HEK293 (cell line): ENCODE data around the gene IFI44L.

Experiments used
- CTCF ChIA-PET: fragments of 350-600 bp; formaldehyde crosslinking; extraction: SDS; loops from one replicate; lab custom pipeline; 2021; ENCODE audit warnings: antibody characterized with exemption; lab: Yijun Ruan, JAX
- POLR2A ChIA-PET: fragments of 300-600 bp; formaldehyde crosslinking; extraction: SDS; loops from one replicate; lab custom pipeline; 2020; ENCODE audit warnings: antibody characterized with exemption, inconsistent platforms; lab: Yijun Ruan, JAX
- H3K27ac ChIP-seq: fragments of 200-500 bp; sonication (Bioruptor generic); 2 replicates; pipeline ENCODE4 v1.5.1; 2014; ENCODE audit warnings: low read depth, low read length, control low read depth, inconsistent platforms; ENCODE audit errors: extremely low read depth
- H3K36me3 ChIP-seq, 2 experiments: fragments of 200-500 bp in 1 of 2; sonication (Bioruptor generic) in 1 of 2; 1 replicate in 1 of 2; 2 replicates in 1 of 2; pipeline ENCODE4 v1.5.1; 2014 to 2017; ENCODE audit warnings: inconsistent platforms in 2 of 2, low read length in 2 of 2; ENCODE audit not compliant: control insufficient read depth in 2 of 2, insufficient read depth in 1 of 2
- H3K4me1 ChIP-seq: fragments of 200-500 bp; sonication (Bioruptor generic); 2 replicates; pipeline ENCODE4 v1.5.1; 2014; ENCODE audit warnings: mild to moderate bottlenecking, low read length, inconsistent platforms; ENCODE audit not compliant: control insufficient read depth, insufficient read depth
- H3K4me3 ChIP-seq: 2 replicates; pipeline ENCODE4 v1.5.1; 2011; ENCODE audit warnings: low read depth, mild to moderate bottlenecking, control low read depth, low read length, moderate library complexity
- H3K9me3 ChIP-seq: fragments of 200-500 bp; sonication (Bioruptor generic); 2 replicates; pipeline ENCODE4 v1.5.1; 2014; ENCODE audit warnings: low read depth, low read length, inconsistent platforms; ENCODE audit not compliant: control insufficient read depth, insufficient read depth
- GFI1B ChIP-seq: fragments of 450-650 bp; formaldehyde crosslinking; IDR thresholded peaks from 2 replicates; pipeline ENCODE4 v1.5.1; 2016; ENCODE audit warnings: missing biosample characterization, missing genetic modification characterization
- GLIS1 ChIP-seq: fragments of 450-650 bp; formaldehyde crosslinking; IDR thresholded peaks from 2 replicates; pipeline ENCODE4 v1.5.1; 2016; ENCODE audit warnings: missing biosample characterization, missing genetic modification characterization
- HOXD13 ChIP-seq: sonication (generic); formaldehyde crosslinking; IDR thresholded peaks from 2 replicates; pipeline ENCODE4 v1.8.0; 2022; ENCODE audit warnings: missing genetic modification reagents, borderline replicate concordance
- KLF16 ChIP-seq: fragments of 450-650 bp; formaldehyde crosslinking; IDR thresholded peaks from 2 replicates; pipeline ENCODE4 v1.5.1; 2017; ENCODE audit warnings: missing biosample characterization, missing genetic modification characterization
- KLF8 ChIP-seq: fragments of 450-650 bp; formaldehyde crosslinking; IDR thresholded peaks from 2 replicates; pipeline ENCODE4 v1.5.1; 2016; ENCODE audit warnings: missing biosample characterization, missing genetic modification characterization
- KLF9 ChIP-seq: fragments of 450-650 bp; formaldehyde crosslinking; IDR thresholded peaks from 2 replicates; pipeline ENCODE4 v1.5.1; 2016; ENCODE audit warnings: missing biosample characterization, missing genetic modification characterization, low read depth
- MEIS1 ChIP-seq: sonication (generic); formaldehyde crosslinking; IDR thresholded peaks from 2 replicates; pipeline ENCODE4 v1.8.1; 2022; ENCODE audit warnings: missing genetic modification reagents, mild to moderate bottlenecking, borderline replicate concordance
- MYNN ChIP-seq: fragments of 450-650 bp; formaldehyde crosslinking; IDR thresholded peaks from 2 replicates; pipeline ENCODE4 v1.5.1; 2016; ENCODE audit warnings: missing biosample characterization, missing genetic modification characterization, borderline replicate concordance
- WT1 ChIP-seq: fragments of 450-650 bp; formaldehyde crosslinking; IDR thresholded peaks from 2 replicates; pipeline ENCODE4 v1.5.1; 2016; ENCODE audit warnings: missing biosample characterization, missing genetic modification characterization
- ZBTB7A ChIP-seq: fragments of 450-650 bp; formaldehyde crosslinking; IDR thresholded peaks from 2 replicates; pipeline ENCODE4 v1.5.1; 2016; ENCODE audit warnings: low read depth, missing biosample characterization, missing genetic modification characterization
- ZNF16 ChIP-seq: fragments of 450-650 bp; formaldehyde crosslinking; IDR thresholded peaks from 2 replicates; pipeline ENCODE4 v1.5.1; 2016; ENCODE audit warnings: low read depth, missing biosample characterization, missing genetic modification characterization
- ZNF311 ChIP-seq: fragments of 450-650 bp; formaldehyde crosslinking; IDR thresholded peaks from 2 replicates; pipeline ENCODE4 v1.5.1; 2017; ENCODE audit warnings: missing biosample characterization, missing genetic modification characterization, borderline replicate concordance
- ZNF423 ChIP-seq: fragments of 450-650 bp; formaldehyde crosslinking; IDR thresholded peaks from 2 replicates; pipeline ENCODE4 v1.5.1; 2016; ENCODE audit warnings: missing biosample characterization, missing genetic modification characterization
- ZNF426 ChIP-seq: fragments of 450-650 bp; formaldehyde crosslinking; IDR thresholded peaks from 2 replicates; pipeline ENCODE4 v1.5.1; 2017; ENCODE audit warnings: missing biosample characterization, missing genetic modification characterization, mild to moderate bottlenecking, inconsistent platforms, moderate library complexity
- ZNF473 ChIP-seq: fragments of 450-650 bp; formaldehyde crosslinking; IDR thresholded peaks from 2 replicates; pipeline ENCODE4 v1.5.1; 2017; ENCODE audit warnings: missing biosample characterization, missing genetic modification characterization
- ZNF48 ChIP-seq: fragments of 450-650 bp; formaldehyde crosslinking; IDR thresholded peaks from 2 replicates; pipeline ENCODE4 v1.5.1; 2016; ENCODE audit warnings: missing biosample characterization, missing genetic modification characterization
- ZNF501 ChIP-seq: fragments of 450-650 bp; formaldehyde crosslinking; IDR thresholded peaks from 2 replicates; pipeline ENCODE4 v1.5.1; 2016; ENCODE audit warnings: missing biosample characterization, missing genetic modification characterization
- ZNF510 ChIP-seq: fragments of 450-650 bp; formaldehyde crosslinking; IDR thresholded peaks from 2 replicates; pipeline ENCODE4 v1.5.1; 2018; ENCODE audit warnings: mild to moderate bottlenecking, missing genetic modification characterization, missing biosample characterization; ENCODE audit not compliant: insufficient replicate concordance
- ZNF514 ChIP-seq: fragments of 450-650 bp; formaldehyde crosslinking; IDR thresholded peaks from 2 replicates; pipeline ENCODE4 v1.5.1; 2016; ENCODE audit warnings: missing biosample characterization, missing genetic modification characterization
- ZNF596 ChIP-seq: fragments of 450-650 bp; IDR thresholded peaks from 2 replicates; pipeline ENCODE4 v1.5.0; 2018; ENCODE audit warnings: missing biosample characterization, mild to moderate bottlenecking, missing genetic modification characterization, moderate library complexity
- ZNF664 ChIP-seq: fragments of 450-650 bp; formaldehyde crosslinking; IDR thresholded peaks from 2 replicates; pipeline ENCODE4 v1.5.1; 2016; ENCODE audit warnings: missing biosample characterization, missing genetic modification characterization
- ZNF707 ChIP-seq: fragments of 450-650 bp; formaldehyde crosslinking; IDR thresholded peaks from 2 replicates; pipeline ENCODE4 v1.5.1; 2016; ENCODE audit warnings: missing biosample characterization, missing genetic modification characterization
- ZNF777 ChIP-seq: fragments of 450-650 bp; formaldehyde crosslinking; IDR thresholded peaks from 2 replicates; pipeline ENCODE4 v1.5.1; 2017; ENCODE audit warnings: missing biosample characterization, missing genetic modification characterization, borderline replicate concordance
- TF ChIP-seq, protein P1 (sequence below): fragments of 450-650 bp; formaldehyde crosslinking; IDR thresholded peaks from 2 replicates; pipeline ENCODE4 v1.5.1; 2016; ENCODE audit warnings: missing biosample characterization, missing genetic modification characterization
- TF ChIP-seq, protein P2 (sequence below): fragments of 450-650 bp; formaldehyde crosslinking; IDR thresholded peaks from 2 replicates; pipeline ENCODE4 v1.5.1; 2017; ENCODE audit warnings: missing biosample characterization, missing genetic modification characterization
- TF ChIP-seq, protein P3 (sequence below): fragments of 450-650 bp; formaldehyde crosslinking; IDR thresholded peaks from 2 replicates; pipeline ENCODE4 v1.5.1; 2016; ENCODE audit warnings: missing biosample characterization, missing genetic modification characterization, borderline replicate concordance

The IFI44L gene

DNA sequence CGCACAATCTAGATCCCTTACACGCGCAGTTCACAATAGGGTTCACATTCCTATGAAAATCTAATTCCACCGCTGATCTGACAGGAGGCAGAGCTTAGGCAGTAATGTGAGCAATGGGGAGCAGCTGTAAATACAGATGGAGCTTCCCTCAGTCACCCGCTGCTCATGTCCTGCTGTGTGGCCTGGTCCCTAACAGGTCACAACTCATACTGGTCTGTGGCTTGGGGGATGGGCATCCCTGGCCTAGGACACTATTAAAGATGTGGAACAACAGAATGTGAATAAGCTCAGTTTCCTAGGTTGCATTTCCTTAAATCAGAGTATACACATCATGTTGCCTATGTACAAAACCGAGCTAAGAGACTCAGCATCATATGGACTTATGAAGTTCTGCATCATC lies 45.6 kb downstream of the IFI44L start:
- H3K4me1 ChIP-seq, result no peaks in the 10 kb centered on the region
- no peaks in the 10 kb centered on the region for H3K36me3 ChIP-seq
- no peak overlapping the region for H3K27ac ChIP-seq
- POLR2A ChIA-PET, result no interaction called here
- H3K9me3 ChIP-seq, result no peaks in the 10 kb centered on the region
- no peak overlapping the region for H3K4me3 ChIP-seq
- TF ChIP-seq ZNF510 (tag by site-specific recombination) (no peak), ZNF423 (tag by site-specific recombination) (no peak), ZNF501 (tag by site-specific recombination) (no peak), KLF16 (tag by site-specific recombination) (no peak), ZNF311 (tag by site-specific recombination) (no peak), ZBTB7A (tag by site-specific recombination) (no peak), ZNF777 (no peak), KLF8 (tag by site-specific recombination) (no peak), WT1 (tag by site-specific recombination) (no peak), ZNF707 (no peak), MEIS1 (no peak), ZNF426 (tag by site-specific recombination) (no peak), GFI1B (tag by site-specific recombination) (no peak), ZNF596 (tag by site-specific recombination) (no peak), HOXD13 (no peak), ZNF16 (tag by site-specific recombination) (no peak)
- TF ChIP-seq, protein P1, sequence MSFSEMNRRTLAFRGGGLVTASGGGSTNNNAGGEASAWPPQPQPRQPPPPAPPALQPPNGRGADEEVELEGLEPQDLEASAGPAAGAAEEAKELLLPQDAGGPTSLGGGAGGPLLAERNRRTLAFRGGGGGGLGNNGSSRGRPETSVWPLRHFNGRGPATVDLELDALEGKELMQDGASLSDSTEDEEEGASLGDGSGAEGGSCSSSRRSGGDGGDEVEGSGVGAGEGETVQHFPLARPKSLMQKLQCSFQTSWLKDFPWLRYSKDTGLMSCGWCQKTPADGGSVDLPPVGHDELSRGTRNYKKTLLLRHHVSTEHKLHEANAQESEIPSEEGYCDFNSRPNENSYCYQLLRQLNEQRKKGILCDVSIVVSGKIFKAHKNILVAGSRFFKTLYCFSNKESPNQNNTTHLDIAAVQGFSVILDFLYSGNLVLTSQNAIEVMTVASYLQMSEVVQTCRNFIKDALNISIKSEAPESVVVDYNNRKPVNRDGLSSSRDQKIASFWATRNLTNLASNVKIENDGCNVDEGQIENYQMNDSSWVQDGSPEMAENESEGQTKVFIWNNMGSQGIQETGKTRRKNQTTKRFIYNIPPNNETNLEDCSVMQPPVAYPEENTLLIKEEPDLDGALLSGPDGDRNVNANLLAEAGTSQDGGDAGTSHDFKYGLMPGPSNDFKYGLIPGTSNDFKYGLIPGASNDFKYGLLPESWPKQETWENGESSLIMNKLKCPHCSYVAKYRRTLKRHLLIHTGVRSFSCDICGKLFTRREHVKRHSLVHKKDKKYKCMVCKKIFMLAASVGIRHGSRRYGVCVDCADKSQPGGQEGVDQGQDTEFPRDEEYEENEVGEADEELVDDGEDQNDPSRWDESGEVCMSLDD (tag by site-specific recombination), result no peak
- TF ChIP-seq, protein P2, sequence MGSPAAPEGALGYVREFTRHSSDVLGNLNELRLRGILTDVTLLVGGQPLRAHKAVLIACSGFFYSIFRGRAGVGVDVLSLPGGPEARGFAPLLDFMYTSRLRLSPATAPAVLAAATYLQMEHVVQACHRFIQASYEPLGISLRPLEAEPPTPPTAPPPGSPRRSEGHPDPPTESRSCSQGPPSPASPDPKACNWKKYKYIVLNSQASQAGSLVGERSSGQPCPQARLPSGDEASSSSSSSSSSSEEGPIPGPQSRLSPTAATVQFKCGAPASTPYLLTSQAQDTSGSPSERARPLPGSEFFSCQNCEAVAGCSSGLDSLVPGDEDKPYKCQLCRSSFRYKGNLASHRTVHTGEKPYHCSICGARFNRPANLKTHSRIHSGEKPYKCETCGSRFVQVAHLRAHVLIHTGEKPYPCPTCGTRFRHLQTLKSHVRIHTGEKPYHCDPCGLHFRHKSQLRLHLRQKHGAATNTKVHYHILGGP, result no peak
- CTCF ChIA-PET, result interaction anchor here (0.5 to 1.1 kb wide), 3 partner anchors 12 to 308 kb away, joined by 3 to 5 read pairs (median 4); no protein-coding TSS in a partner anchor

DNA sequence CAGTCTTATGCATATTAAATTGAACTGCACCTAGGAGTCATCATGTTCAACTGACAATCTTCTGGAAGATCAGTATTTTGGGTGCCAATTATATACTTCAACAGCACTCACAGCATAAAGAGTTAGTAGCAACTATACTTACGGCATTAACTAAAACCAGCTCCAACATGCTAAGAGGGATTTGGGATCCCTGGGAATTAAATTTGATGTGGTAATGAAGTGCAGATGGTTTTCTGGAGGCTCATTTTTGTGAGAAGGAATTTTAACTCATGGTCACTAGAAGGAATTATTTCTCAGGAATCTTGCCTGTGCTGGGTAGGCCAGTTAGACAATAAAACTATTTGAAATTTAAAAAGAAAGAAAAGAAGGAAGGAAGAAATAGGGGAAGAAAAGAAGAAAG lies 47.7 kb downstream of the IFI44L start:
- no peaks in the 10 kb centered on the region for H3K4me1 ChIP-seq
- TF ChIP-seq ZNF16 (tag by site-specific recombination) (no peak), ZNF514 (no peak), ZNF707 (no peak), GLIS1 (tag by site-specific recombination) (no peak), HOXD13 (no peak), MYNN (tag by site-specific recombination) (no peak), ZNF473 (tag by site-specific recombination) (no peak), ZNF48 (tag by site-specific recombination) (no peak), ZNF664 (tag by site-specific recombination) (no peak), KLF9 (tag by site-specific recombination) (no peak)
- TF ChIP-seq, protein P3, sequence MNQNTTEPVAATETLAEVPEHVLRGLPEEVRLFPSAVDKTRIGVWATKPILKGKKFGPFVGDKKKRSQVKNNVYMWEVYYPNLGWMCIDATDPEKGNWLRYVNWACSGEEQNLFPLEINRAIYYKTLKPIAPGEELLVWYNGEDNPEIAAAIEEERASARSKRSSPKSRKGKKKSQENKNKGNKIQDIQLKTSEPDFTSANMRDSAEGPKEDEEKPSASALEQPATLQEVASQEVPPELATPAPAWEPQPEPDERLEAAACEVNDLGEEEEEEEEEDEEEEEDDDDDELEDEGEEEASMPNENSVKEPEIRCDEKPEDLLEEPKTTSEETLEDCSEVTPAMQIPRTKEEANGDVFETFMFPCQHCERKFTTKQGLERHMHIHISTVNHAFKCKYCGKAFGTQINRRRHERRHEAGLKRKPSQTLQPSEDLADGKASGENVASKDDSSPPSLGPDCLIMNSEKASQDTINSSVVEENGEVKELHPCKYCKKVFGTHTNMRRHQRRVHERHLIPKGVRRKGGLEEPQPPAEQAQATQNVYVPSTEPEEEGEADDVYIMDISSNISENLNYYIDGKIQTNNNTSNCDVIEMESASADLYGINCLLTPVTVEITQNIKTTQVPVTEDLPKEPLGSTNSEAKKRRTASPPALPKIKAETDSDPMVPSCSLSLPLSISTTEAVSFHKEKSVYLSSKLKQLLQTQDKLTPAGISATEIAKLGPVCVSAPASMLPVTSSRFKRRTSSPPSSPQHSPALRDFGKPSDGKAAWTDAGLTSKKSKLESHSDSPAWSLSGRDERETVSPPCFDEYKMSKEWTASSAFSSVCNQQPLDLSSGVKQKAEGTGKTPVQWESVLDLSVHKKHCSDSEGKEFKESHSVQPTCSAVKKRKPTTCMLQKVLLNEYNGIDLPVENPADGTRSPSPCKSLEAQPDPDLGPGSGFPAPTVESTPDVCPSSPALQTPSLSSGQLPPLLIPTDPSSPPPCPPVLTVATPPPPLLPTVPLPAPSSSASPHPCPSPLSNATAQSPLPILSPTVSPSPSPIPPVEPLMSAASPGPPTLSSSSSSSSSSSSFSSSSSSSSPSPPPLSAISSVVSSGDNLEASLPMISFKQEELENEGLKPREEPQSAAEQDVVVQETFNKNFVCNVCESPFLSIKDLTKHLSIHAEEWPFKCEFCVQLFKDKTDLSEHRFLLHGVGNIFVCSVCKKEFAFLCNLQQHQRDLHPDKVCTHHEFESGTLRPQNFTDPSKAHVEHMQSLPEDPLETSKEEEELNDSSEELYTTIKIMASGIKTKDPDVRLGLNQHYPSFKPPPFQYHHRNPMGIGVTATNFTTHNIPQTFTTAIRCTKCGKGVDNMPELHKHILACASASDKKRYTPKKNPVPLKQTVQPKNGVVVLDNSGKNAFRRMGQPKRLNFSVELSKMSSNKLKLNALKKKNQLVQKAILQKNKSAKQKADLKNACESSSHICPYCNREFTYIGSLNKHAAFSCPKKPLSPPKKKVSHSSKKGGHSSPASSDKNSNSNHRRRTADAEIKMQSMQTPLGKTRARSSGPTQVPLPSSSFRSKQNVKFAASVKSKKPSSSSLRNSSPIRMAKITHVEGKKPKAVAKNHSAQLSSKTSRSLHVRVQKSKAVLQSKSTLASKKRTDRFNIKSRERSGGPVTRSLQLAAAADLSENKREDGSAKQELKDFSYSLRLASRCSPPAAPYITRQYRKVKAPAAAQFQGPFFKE (tag by site-specific recombination), result no peak
- H3K9me3 ChIP-seq, result no peaks in the 10 kb centered on the region
- H3K36me3 ChIP-seq, result no peaks in the 10 kb centered on the region
- H3K4me3 ChIP-seq, result no peak overlapping the region
- CTCF ChIA-PET, result interaction anchor here (0.7 to 2.4 kb wide), 2 partner anchors 50 to 59 kb away, joined by 4 to 11 read pairs; no protein-coding TSS in a partner anchor
- H3K27ac ChIP-seq, result no peak overlapping the region
- POLR2A ChIA-PET, result no interaction called here
